GM12878 (cell line): ENCODE measurements around the gene GLI2. TPM values are rescaled to one million over a fixed set of nuclear protein-coding genes. Genes with fewer than 3 reads are reported as not detected.

Experiments
- ATAC-seq: fragments of 200-7000 bp; cut with Tn5 transposase; 3 replicates; pipeline ENCODE4 v1.9.1; 2020; ENCODE audit warnings: mild to moderate bottlenecking, moderate library complexity
- BruUV-seq: library from RNA; stranded (reverse); fragments of 400-500 nt; replicated peaks from 2 replicates; lab custom pipeline; 2021; lab: Mats Ljungman, UMichigan
- CTCF ChIA-PET: fragments of 300-600 bp; sonication (Branson Sonifier 250); formaldehyde crosslinking; extraction: SDS; loops from one replicate; lab custom pipeline; 2021; ENCODE audit warnings: inconsistent platforms; lab: Yijun Ruan, JAX
- POLR2A ChIA-PET: fragments of 350-600 bp; formaldehyde crosslinking; extraction: SDS; loops from one replicate; lab custom pipeline; 2021; ENCODE audit warnings: inconsistent platforms; lab: Charles Lee
- RAD21 ChIA-PET: fragments of 300-600 bp; sonication (Branson Sonifier 250); formaldehyde crosslinking; loops from one replicate; lab custom pipeline; 2023; ENCODE audit warnings: antibody characterized with exemption; ENCODE audit not compliant: unreplicated experiment; lab: Charles Lee
- SMC1A ChIA-PET: fragments of 300-600 bp; sonication (Branson Sonifier 250); formaldehyde crosslinking; loops from one replicate; lab custom pipeline; 2023; ENCODE audit not compliant: unreplicated experiment, uncharacterized antibody; lab: Charles Lee
- DNase-seq: peaks from one replicate; pipeline ENCODE4 v3.0.0-alpha.2; 2011; ENCODE audit warnings: low read depth, low spot score
- FAIRE-seq: peaks from 3 replicates; lab custom pipeline; 2011; peaks lifted over from hg19 to GRCh38; lab: Jason Lieb, UNC
- H2AFZ ChIP-seq: 2 replicates; pipeline ENCODE4 v1.6.0; 2011; ENCODE audit warnings: low read depth, low read length, control low read depth; ENCODE audit not compliant: control insufficient read depth
- H3K27ac ChIP-seq: 2 replicates; pipeline ENCODE4 v1.5.1; 2011; ENCODE audit warnings: control low read depth; ENCODE audit not compliant: control insufficient read depth, insufficient read depth
- H3K27me3 ChIP-seq, 2 experiments: replicated peaks in 1 of 2; 2 replicates each; pipeline versions ENCODE4 v1.6.0 to v1.6.1; 2011; ENCODE audit warnings: low read length in 1 of 2; ENCODE audit not compliant: control insufficient read depth in 2 of 2, insufficient read depth in 2 of 2
- H3K36me3 ChIP-seq, 2 experiments: 2 replicates each; pipeline ENCODE4 v1.5.1; 2011; ENCODE audit warnings: low read length in 1 of 2; ENCODE audit not compliant: control insufficient read depth in 2 of 2, insufficient read depth in 2 of 2
- H3K4me1 ChIP-seq: 2 replicates; pipeline ENCODE4 v1.6.1; 2011; ENCODE audit warnings: mild to moderate bottlenecking, low read length, moderate library complexity, mixed read lengths; ENCODE audit not compliant: control insufficient read depth, insufficient read depth
- H3K4me2 ChIP-seq: 2 replicates; pipeline ENCODE4 v1.6.0; 2011; ENCODE audit warnings: control low read depth; ENCODE audit not compliant: control insufficient read depth, insufficient read depth
- H3K4me3 ChIP-seq: fragments of 200-600 bp; sonication (generic); 2 replicates; pipeline ENCODE4 v1.5.1; 2016
- H3K79me2 ChIP-seq: 2 replicates; pipeline ENCODE4 v1.6.0; 2011; ENCODE audit warnings: low read length; ENCODE audit not compliant: control insufficient read depth, insufficient read depth
- H3K9ac ChIP-seq: 2 replicates; pipeline ENCODE4 v1.8.0; 2011; ENCODE audit warnings: low read length, control low read depth, mixed read lengths; ENCODE audit not compliant: control insufficient read depth, insufficient read depth
- H3K9me3 ChIP-seq: replicated peaks from 3 replicates; pipeline ENCODE4 v1.5.1; 2011; ENCODE audit warnings: mild to moderate bottlenecking, low read length; ENCODE audit not compliant: control insufficient read depth, insufficient read depth
- H4K20me1 ChIP-seq: 2 replicates; pipeline ENCODE4 v1.6.0; 2011; ENCODE audit not compliant: control insufficient read depth, insufficient read depth
- BCL3 ChIP-seq: IDR thresholded peaks from 2 replicates; pipeline ENCODE4 v1.6.1; 2011; ENCODE audit warnings: borderline replicate concordance, low read depth, mild to moderate bottlenecking, moderate library complexity, low read length; ENCODE audit not compliant: insufficient read depth, poor library complexity, severe bottlenecking
- CBFB ChIP-seq: IDR thresholded peaks from 2 replicates; pipeline ENCODE4 v1.6.1; 2016; ENCODE audit warnings: antibody characterized with exemption, low read depth
- SKIL ChIP-seq: fragments of 450-650 bp; IDR thresholded peaks from 2 replicates; pipeline ENCODE4 v1.6.1; 2017; ENCODE audit warnings: mild to moderate bottlenecking, low read depth, inconsistent platforms; ENCODE audit not compliant: poor library complexity, severe bottlenecking
- SMARCA5 ChIP-seq: fragments of 450-650 bp; IDR thresholded peaks from 2 replicates; pipeline ENCODE4 v1.6.1; 2017; ENCODE audit warnings: mild to moderate bottlenecking
- TBL1XR1 ChIP-seq: IDR thresholded peaks from 2 replicates; pipeline ENCODE4 v1.6.1; 2012; ENCODE audit warnings: low read depth, low read length, improper control_type of control experiment
- ZNF274 ChIP-seq: IDR thresholded peaks from one replicate; pipeline ENCODE4 v1.8.0; 2011; ENCODE audit not compliant: insufficient read length, insufficient read depth
- WGBS: methylation state at CpG from one replicate; pipeline ENCODE4 v1.1.6; 2016; ENCODE audit warnings: low lambda C conversion rate; ENCODE audit not compliant: insufficient replicate concordance, insufficient coverage; ENCODE audit errors: missing lambda C conversion rate; 5-methylcytosine and 5-hydroxymethylcytosine counted together
- in situ Hi-C: fragments of 300-500 bp; cut with MboI; formaldehyde crosslinking; loops from 9 replicates; pipeline ENCODE4 v1.14.3; 2018; ENCODE audit warnings: mixed read lengths
- intact Hi-C: fragments of 100-400 bp; cut with micrococcal nuclease; formaldehyde crosslinking; loops from one replicate; pipeline ENCODE4 v1.14.2; 2022; ENCODE audit not compliant: unreplicated experiment
- polyA plus RNA-seq, 11 experiments: library from polyadenylated mRNA; depleted of rRNA in 4 of 11; unstranded in 6 of 11; stranded (reverse) in 5 of 11; fragments of >200 nt; fragmentation: Nextera tagmentation in 4 of 11; fragmentation: Illumina TruSeq in 1 of 11; extraction: Ambion mirVana in 4 of 11; extraction: Trizol in 1 of 11; gene quantifications; 1 replicate in 1 of 11; 2 replicates in 10 of 11; pipeline versions ENCODE4 v1.2.1 to v1.2.3, GENCODE V29; 2011 to 2016; ENCODE audit warnings: inconsistent platforms in 2 of 11, missing spikeins in 2 of 11, low read depth in 1 of 11
- total RNA-seq, 4 experiments: library from RNA; depleted of rRNA in 3 of 4; stranded (reverse); fragments of >200 nt in 3 of 4; fragmentation: Illumina TruSeq in 1 of 4; extraction: Trizol in 1 of 4; gene quantifications; 2 replicates each; pipeline versions ENCODE4 v1.2.1 to v1.2.3, GENCODE V29; 2013 to 2021

GLI2 gene
- total and polyA plus RNA-seq, 10 of the 15 experiments (the other 5 are each of a cell fraction or from before 2014, with no cell fraction given): 0.01 TPM; not detected in 9

- no peak for TF ChIP-seq SKIL
- no peak for TF ChIP-seq TBL1XR1
Observed at GRCh38 chr2:120774557-120775160, 39.0 kb downstream of the GLI2 start (continued).

GRCh38 chr2:120775194-120775593 is 39.5 kb downstream of the GLI2 start:
- POLR2A ChIA-PET: no interaction called here
- no peak overlapping the region for H3K4me3 ChIP-seq
- H3K4me1 ChIP-seq: no peaks in the 10 kb centered on the region
- no peak overlapping the region for H3K9ac ChIP-seq
- H3K4me2 ChIP-seq: no peak overlapping the region
- no peaks in the 10 kb centered on the region for H3K79me2 ChIP-seq
- in situ Hi-C loops (no loop called here), intact Hi-C loops (no loop called here)
- H3K27ac ChIP-seq: no peak overlapping the region
- no TSS peak for BruUV-seq
- RAD21 ChIA-PET: no interaction called here
- H3K9me3 ChIP-seq: no peaks in the 10 kb centered on the region
- H2AFZ ChIP-seq: no peak overlapping the region
- FAIRE-seq: no peak
- DNase-seq: no peak
- H3K36me3 ChIP-seq: no peaks in the 10 kb centered on the region
- TF ChIP-seq CBFB: no peak
- no peak for TF ChIP-seq SMARCA5
- no peak for TF ChIP-seq ZNF274
- TF ChIP-seq BCL3: no peak
- 47% methylated on average over 17 of the region's 17 CpGs for WGBS
- ATAC-seq: no peak
- no peaks in the 10 kb centered on the region for H4K20me1 ChIP-seq
- CTCF ChIA-PET: no interaction called here
- SMC1A ChIA-PET: no interaction called here
- H3K27me3 ChIP-seq: no peaks in the 10 kb centered on the region; a peak in 1 of 4 replicates
